HepG2 (cell line): Measurements from ENCODE around the gene AMHR2. TPM values are rescaled to one million over a fixed set of nuclear protein-coding genes. Genes with fewer than 3 reads are reported as not detected.

Source experiments
- ATF1 ChIP-seq: IDR thresholded peaks from 2 replicates; pipeline ENCODE4 v1.6.1; 2016; ENCODE audit warnings: mild to moderate bottlenecking, control low read depth
- ATF7 ChIP-seq, 2 experiments: fragments of 450-650 bp in 1 of 2; sonication (generic) in 1 of 2; formaldehyde crosslinking in 1 of 2; IDR thresholded peaks; 2 replicates each; pipeline versions ENCODE4 v1.4.0 to v1.6.1; 2016 to 2020; ENCODE audit warnings: antibody characterized with exemption in 1 of 2, mild to moderate bottlenecking in 1 of 2, missing genetic modification reagents in 1 of 2
- CREBL2 ChIP-seq: sonication (generic); formaldehyde crosslinking; IDR thresholded peaks from 2 replicates; pipeline ENCODE4 v1.8.1; 2023; ENCODE audit warnings: missing genetic modification reagents, mild to moderate bottlenecking, borderline replicate concordance
- FOSL2 ChIP-seq: sonication (generic); formaldehyde crosslinking; IDR thresholded peaks from 2 replicates; pipeline ENCODE4 v1.4.0; 2020; ENCODE audit warnings: missing genetic modification reagents
- FOXA3 ChIP-seq: IDR thresholded peaks from 2 replicates; pipeline ENCODE4 v1.6.1; 2016; ENCODE audit warnings: missing genetic modification reagents, missing compliant biosample characterization
- GMEB2 ChIP-seq: IDR thresholded peaks from 2 replicates; pipeline ENCODE4 v1.6.1; 2016; ENCODE audit warnings: missing biosample characterization, missing genetic modification reagents, low read depth
- KDM1A ChIP-seq: IDR thresholded peaks from 2 replicates; pipeline ENCODE4 v1.6.1; 2016; ENCODE audit warnings: missing compliant biosample characterization
- KDM3A ChIP-seq: IDR thresholded peaks from 2 replicates; pipeline ENCODE4 v1.6.1; 2018; ENCODE audit warnings: low read depth, missing compliant biosample characterization
- MLX ChIP-seq: IDR thresholded peaks from 2 replicates; pipeline ENCODE4 v1.6.1; 2016
- MXI1 ChIP-seq: IDR thresholded peaks from 3 replicates; pipeline ENCODE4 v1.6.1; 2012; ENCODE audit warnings: low read depth, low read length, inconsistent platforms, borderline replicate concordance
- RERE ChIP-seq: IDR thresholded peaks from 2 replicates; pipeline ENCODE4 v1.6.1; 2016; ENCODE audit warnings: low read depth, missing genetic modification reagents, missing compliant biosample characterization
- SRF ChIP-seq: IDR thresholded peaks from 2 replicates; pipeline ENCODE4 v1.6.1; 2011; ENCODE audit warnings: mild to moderate bottlenecking, low read depth, low read length, moderate library complexity
- TGIF2 ChIP-seq: IDR thresholded peaks from 2 replicates; pipeline ENCODE4 v1.6.1; 2016; ENCODE audit warnings: control low read depth, missing compliant biosample characterization
- UBTF ChIP-seq: sonication (generic); formaldehyde crosslinking; IDR thresholded peaks from 2 replicates; pipeline ENCODE4 v1.4.0; 2020; ENCODE audit warnings: mild to moderate bottlenecking, missing genetic modification reagents
- ZNF292 ChIP-seq: sonication (generic); formaldehyde crosslinking; IDR thresholded peaks from 2 replicates; pipeline ENCODE4 v1.8.1; 2022; ENCODE audit warnings: mild to moderate bottlenecking, low read depth, missing genetic modification reagents, borderline replicate concordance
- ZNF331 ChIP-seq: sonication (generic); formaldehyde crosslinking; IDR thresholded peaks from 2 replicates; pipeline ENCODE4 v1.4.0; 2020; ENCODE audit warnings: missing genetic modification reagents
- ZNF597 ChIP-seq: sonication (generic); formaldehyde crosslinking; IDR thresholded peaks from 2 replicates; pipeline ENCODE4 v1.5.0; 2020; ENCODE audit warnings: missing genetic modification reagents
- ZNF615 ChIP-seq: sonication (generic); formaldehyde crosslinking; IDR thresholded peaks from 2 replicates; pipeline ENCODE4 v1.5.0; 2020; ENCODE audit warnings: mild to moderate bottlenecking, missing genetic modification reagents, borderline replicate concordance
- ZNF883 ChIP-seq: sonication (generic); formaldehyde crosslinking; IDR thresholded peaks from 2 replicates; pipeline ENCODE4 v1.5.1; 2020; ENCODE audit warnings: mild to moderate bottlenecking, missing genetic modification reagents; ENCODE audit errors: not compliant biosample characterization
- polyA plus RNA-seq, 8 experiments: library from polyadenylated mRNA; depleted of rRNA in 3 of 8; stranded (reverse) in 7 of 8; unstranded in 1 of 8; fragments of >200 nt; fragmentation: Illumina TruSeq in 4 of 8; extraction: Trizol in 4 of 8; gene quantifications; 2 replicates each; pipeline versions ENCODE4 v1.2.1 to v1.2.3, GENCODE V29; 2011 to 2016; ENCODE audit warnings: low read depth in 4 of 8, missing spikeins in 1 of 8, mixed read lengths in 1 of 8; ENCODE audit not compliant: insufficient read depth in 1 of 8
- total RNA-seq, 5 experiments: library from RNA; depleted of rRNA; stranded (reverse); fragments of >200 nt; fragmentation: Illumina TruSeq; extraction: Trizol; gene quantifications; 2 replicates each; pipeline ENCODE4 v1.2.3, GENCODE V29; 2016; ENCODE audit warnings: low read depth in 1 of 5

The AMHR2 gene
- total and polyA plus RNA-seq, 2 of the 13 experiments (the other 11 are each of a cell fraction or from before 2014, with no cell fraction given): 0.24 to 0.58 TPM

GRCh38 chr12:53451661-53452158 is 28.1 kb downstream of the AMHR2 start, which contains the start of gene PCBP2 (continued):
- TF ChIP-seq FOSL2 (CRISPR knock-in tag): peak; percentile 76; the same call in 1 of the 2 replicates
- TF ChIP-seq GMEB2 (CRISPR knock-in tag): peak; percentile 71
- peak; percentile 52; the same call in 1 of the 2 replicates for TF ChIP-seq MLX (CRISPR knock-in tag)
- no peak for TF ChIP-seq CREBL2 (CRISPR knock-in tag)
- no peak for TF ChIP-seq ZNF292
- TF ChIP-seq ZNF883 (CRISPR knock-in tag): no peak
- peak; percentile 86; the same call in 1 of the 3 replicates for TF ChIP-seq MXI1
- peak; percentile 79 for TF ChIP-seq FOXA3
- TF ChIP-seq KDM3A (CRISPR knock-in tag): peak; percentile 78; the same call in 1 of the 2 replicates
- no peak for TF ChIP-seq ZNF615 (CRISPR knock-in tag)
- TF ChIP-seq UBTF (CRISPR knock-in tag): no peak
- TF ChIP-seq ATF1 (CRISPR knock-in tag): peak; percentile 91
- TF ChIP-seq ATF7 (IDR thresholded peaks at IDR 0.05): peak; percentile 72; the same call in 1 of the 2 replicates
- peak; percentile 68; the same call in 1 of the 2 replicates for TF ChIP-seq ATF7 (CRISPR knock-in tag; IDR thresholded peaks at IDR 0.05)
- TF ChIP-seq KDM1A (CRISPR knock-in tag): no peak
- peak; percentile 68; the same call in 1 of the 2 replicates for TF ChIP-seq RERE (CRISPR knock-in tag)
- TF ChIP-seq ZNF597: no peak
- peak; percentile 79; the same call in 1 of the 2 replicates for TF ChIP-seq TGIF2 (CRISPR knock-in tag)
- TF ChIP-seq ZNF331 (CRISPR knock-in tag): peak; percentile 89
- TF ChIP-seq SRF: no peak
